ENCODE results near the gene ANXA2R. TPM values are rescaled to one million over a fixed set of nuclear protein-coding genes. Genes with fewer than 3 reads are reported as not detected.
"Not testable (repeated sequence)": the region's sequence is repeated elsewhere in the genome, so short reads cannot be mapped to it uniquely, and the experiment has no call there.

Gene ANXA2R
- 4.1 and 11.2 TPM in 2 replicates for total RNA-seq

GRCh38 chr5:43040287-43041098 lies at the start of gene ANXA2R:
TSS of gene ANXA2R (minus strand) at chr5:43040319. CDS start at chr5:43040046, 273 bp downstream.
- peak; percentile 88 for DNase-seq (ENCODE audit: extremely low read depth, low read depth, low spot score)

- not testable (repeated sequence) for DNase-seq (ENCODE audit: extremely low read depth, low read depth, low spot score)
Measured at GRCh38 chr5:43086118-43086908, 46.2 kb upstream of the ANXA2R start.

GRCh38 chr5:43085453-43085852 lies 45.3 kb upstream of the ANXA2R start:
- DNase-seq (ENCODE audit: extremely low read depth, low read depth, low spot score), result no peak

- DNase-seq (ENCODE audit: extremely low read depth, low read depth, low spot score), result not testable (repeated sequence)
Measured at GRCh38 chr5:43084468-43084867, 44.3 kb upstream of the ANXA2R start.

GRCh38 chr5:43081345-43081744 lies 41.2 kb upstream of the ANXA2R start:
- DNase-seq (ENCODE audit: extremely low read depth, low read depth, low spot score), result not testable (repeated sequence)

- no peak for DNase-seq (ENCODE audit: extremely low read depth, low read depth, low spot score)
Measured at GRCh38 chr5:43078956-43079355, 38.8 kb upstream of the ANXA2R start.

- DNase-seq (ENCODE audit: extremely low read depth, low read depth, low spot score), result not testable (repeated sequence)
Measured at GRCh38 chr5:43077446-43078191, 37.5 kb upstream of the ANXA2R start.

- no peak for DNase-seq (ENCODE audit: extremely low read depth, low read depth, low spot score)
Measured at GRCh38 chr5:43075319-43076293, 35.5 kb upstream of the ANXA2R start.

- DNase-seq (ENCODE audit: extremely low read depth, low read depth, low spot score), result no peak
Measured at GRCh38 chr5:43074987-43075318, 34.8 kb upstream of the ANXA2R start.

GRCh38 chr5:43073597-43074546 lies 33.8 kb upstream of the ANXA2R start:
- DNase-seq (ENCODE audit: extremely low read depth, low read depth, low spot score), result no peak

- DNase-seq (ENCODE audit: extremely low read depth, low read depth, low spot score), result not testable (repeated sequence)
Measured at GRCh38 chr5:43069401-43069720, 29.2 kb upstream of the ANXA2R start.

- DNase-seq (ENCODE audit: extremely low read depth, low read depth, low spot score), result no peak
Measured at GRCh38 chr5:43068037-43068436, 27.9 kb upstream of the ANXA2R start.

- peak; percentile 75 for DNase-seq (ENCODE audit: extremely low read depth, low read depth, low spot score)
Measured at GRCh38 chr5:43066799-43067741, 27.0 kb upstream of the ANXA2R start.

- peak; percentile 12 for DNase-seq (ENCODE audit: extremely low read depth, low read depth, low spot score)
Measured at GRCh38 chr5:43065948-43066798, 26.1 kb upstream of the ANXA2R start.

GRCh38 chr5:43065387-43065947 lies 25.3 kb upstream of the ANXA2R start:
- no peak for DNase-seq (ENCODE audit: extremely low read depth, low read depth, low spot score)

GRCh38 chr5:43063721-43064171 lies 23.6 kb upstream of the ANXA2R start:
- no peak for DNase-seq (ENCODE audit: extremely low read depth, low read depth, low spot score)
